GM12873 (cell line): ENCODE measurements around the gene CTLA4.

Experiments
- CTCF ChIP-seq: IDR thresholded peaks from 2 replicates; pipeline ENCODE4 v1.5.1; 2012; ENCODE audit warnings: low read depth, mild to moderate bottlenecking, moderate library complexity, low read length, control low read depth; ENCODE audit not compliant: insufficient read depth; ENCODE audit errors: missing control alignments

CTLA4 gene

DNA sequence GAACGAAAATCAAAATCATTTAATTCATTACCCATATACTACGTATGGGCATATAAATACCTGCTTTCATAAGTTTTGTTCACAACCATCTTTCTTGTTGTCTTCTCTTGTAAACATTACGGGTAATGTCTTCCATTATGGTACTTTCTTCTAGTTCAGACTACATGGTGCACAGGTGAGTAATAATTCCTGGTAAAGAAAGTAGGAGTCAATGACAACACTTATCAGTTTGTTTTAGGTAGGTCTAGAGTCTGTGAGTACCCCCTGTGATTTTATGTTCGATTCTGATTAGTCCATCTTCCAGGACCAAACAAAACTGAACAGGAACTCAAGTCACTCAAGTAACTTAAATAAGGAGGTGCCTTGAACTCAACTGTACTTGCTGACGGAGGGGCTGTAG is 25.2 kb upstream of the CTLA4 start:
- no peak for TF ChIP-seq CTCF

DNA sequence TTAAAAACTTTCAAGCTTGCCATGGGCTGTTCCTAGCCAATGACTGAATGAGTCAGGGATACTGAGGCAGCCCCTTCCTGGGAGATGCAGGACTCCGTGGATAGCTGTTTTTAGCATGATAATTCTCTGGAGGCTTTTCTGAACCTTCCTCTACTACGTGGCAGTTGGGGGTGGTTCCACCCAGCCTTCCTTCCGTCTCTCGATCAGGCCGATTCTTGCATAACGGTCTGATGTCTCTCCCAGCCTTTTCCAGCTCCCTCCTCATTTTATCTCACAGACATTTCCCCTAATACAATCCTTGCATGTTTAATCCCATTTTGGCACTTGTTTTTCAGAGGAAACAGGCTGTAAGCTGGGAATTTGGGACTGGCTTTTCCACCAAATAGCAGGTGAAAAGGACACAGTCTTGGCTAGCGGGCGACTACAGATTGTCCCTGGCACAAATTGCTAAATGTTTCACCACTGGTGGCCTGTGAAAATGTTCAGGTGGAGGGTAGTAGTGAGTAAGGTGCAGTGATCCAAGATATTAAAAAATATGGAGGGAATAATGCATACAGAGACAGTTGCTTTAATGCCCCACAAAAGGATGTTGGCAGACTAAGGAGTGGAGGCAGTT is 21.0 kb upstream of the CTLA4 start:
- TF ChIP-seq CTCF: no peak

GRCh38 chr2:203849010-203849409 is 18.6 kb upstream of the CTLA4 start:
- no peak for TF ChIP-seq CTCF

DNA sequence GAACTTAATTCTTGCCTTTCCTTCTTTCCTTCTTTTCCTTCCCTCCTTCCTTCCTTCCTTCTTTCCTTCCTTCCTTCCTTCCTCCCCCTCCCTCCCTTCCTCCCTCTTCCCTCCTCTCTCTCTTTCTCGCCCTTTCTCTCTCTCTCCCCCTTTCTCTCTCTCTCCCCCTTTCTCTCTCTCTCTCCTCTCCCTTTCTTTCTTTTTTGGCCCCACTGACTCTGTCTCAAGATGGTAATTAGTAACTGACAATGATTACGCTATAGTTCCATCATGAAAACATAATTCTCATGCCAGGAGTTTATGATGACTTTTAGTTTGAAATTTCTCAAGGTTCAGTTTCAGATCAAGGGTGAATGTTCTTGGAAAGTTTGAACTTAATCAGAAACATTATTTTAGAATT is 14.8 kb upstream of the CTLA4 start:
- no peak for TF ChIP-seq CTCF

DNA sequence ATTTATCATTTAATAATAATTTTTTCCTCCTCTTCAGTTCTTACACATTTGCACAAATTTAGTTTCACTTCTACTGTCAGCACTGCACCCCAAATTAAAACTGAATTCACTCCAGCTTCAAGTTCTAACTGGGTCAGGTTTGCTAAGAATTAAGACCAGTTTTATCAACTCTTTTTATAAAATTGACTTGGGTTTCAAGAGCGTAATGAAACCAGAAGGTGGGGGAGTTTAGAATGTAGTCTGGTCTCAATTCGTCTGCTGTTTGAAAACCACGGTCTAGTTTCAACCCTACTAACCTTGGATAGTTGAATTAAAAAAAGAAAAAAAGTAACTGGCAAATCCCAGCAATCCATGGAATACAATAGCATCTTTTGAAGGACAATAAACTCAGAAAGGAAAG is 14.3 kb upstream of the CTLA4 start:
- TF ChIP-seq CTCF: no peak

DNA sequence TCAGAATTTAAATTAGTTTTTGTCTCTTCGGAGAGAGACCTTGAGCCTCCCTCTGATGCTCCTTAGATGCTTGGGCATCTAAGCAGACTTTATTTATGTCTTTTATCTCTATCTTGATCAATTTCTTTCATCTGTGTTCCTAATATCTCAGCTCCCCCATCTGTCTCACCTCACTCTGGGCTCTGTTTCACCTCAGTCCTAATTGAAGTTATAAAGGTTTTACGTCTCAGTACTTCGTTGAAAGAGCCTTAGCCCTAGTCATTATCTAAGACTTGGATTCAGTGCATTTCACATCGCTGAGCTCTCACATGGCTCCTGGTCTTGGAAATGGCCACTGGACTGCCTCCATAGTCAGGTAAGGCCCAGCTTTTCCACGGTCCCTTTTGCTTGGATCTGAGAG is 13.8 kb upstream of the CTLA4 start:
- TF ChIP-seq CTCF: no peak

GRCh38 chr2:203855274-203855673 is 12.3 kb upstream of the CTLA4 start:
- TF ChIP-seq CTCF: no peak
